GM19468 (cell line): ENCODE results near the gene LMCD1.
A peak's percentile ranks its signal among the peaks of the same experiment; 100 is the strongest.

Source experiments
- ATAC-seq: cut with Tn5 transposase; IDR thresholded peaks from one replicate; pipeline ENCODE4 v1.9.1; 2021; ENCODE audit warnings: mild to moderate bottlenecking, moderate library complexity, moderate number of reproducible peaks; ENCODE audit not compliant: unreplicated experiment; ENCODE audit errors: extremely low read depth

The LMCD1 gene

GRCh38 chr3:8503871-8504610, 2.4 kb downstream of the LMCD1 start:
- no peak for ATAC-seq

GRCh38 chr3:8504611-8504973, 3.0 kb downstream of the LMCD1 start:
- ATAC-seq, result no peak

GRCh38 chr3:8505621-8506020, 4.0 kb downstream of the LMCD1 start:
- ATAC-seq, result no peak

- no peak for ATAC-seq
Measured at GRCh38 chr3:8506571-8507061, 5.0 kb downstream of the LMCD1 start.

GRCh38 chr3:8507496-8507895, 5.9 kb downstream of the LMCD1 start:
- no peak for ATAC-seq

- ATAC-seq, result no peak
Measured at GRCh38 chr3:8509961-8510360, 8.3 kb downstream of the LMCD1 start.

- ATAC-seq, result no peak
Measured at GRCh38 chr3:8512234-8512633, 10.6 kb downstream of the LMCD1 start.

- ATAC-seq, result no peak
Measured at GRCh38 chr3:8516047-8516661, 14.5 kb downstream of the LMCD1 start.

- ATAC-seq, result no peak
Measured at GRCh38 chr3:8516783-8517182, 15.2 kb downstream of the LMCD1 start.

- no peak for ATAC-seq
Measured at GRCh38 chr3:8517487-8517886, 15.9 kb downstream of the LMCD1 start.

- no peak for ATAC-seq
Measured at GRCh38 chr3:8518138-8518537, 16.5 kb downstream of the LMCD1 start.

GRCh38 chr3:8519156-8519555, 17.5 kb downstream of the LMCD1 start:
- no peak for ATAC-seq

GRCh38 chr3:8519774-8520448, 18.3 kb downstream of the LMCD1 start:
- ATAC-seq, result no peak

GRCh38 chr3:8520816-8521403, 19.3 kb downstream of the LMCD1 start:
- no peak for ATAC-seq

GRCh38 chr3:8523041-8523440, 21.4 kb downstream of the LMCD1 start:
- ATAC-seq, result no peak

GRCh38 chr3:8524249-8524648, 22.6 kb downstream of the LMCD1 start:
- ATAC-seq, result peak; percentile 36

- ATAC-seq, result peak; percentile 34
Measured at GRCh38 chr3:8524656-8525399, 23.2 kb downstream of the LMCD1 start.

- no peak for ATAC-seq
Measured at GRCh38 chr3:8525893-8526292, 24.3 kb downstream of the LMCD1 start.

- no peak for ATAC-seq
Measured at GRCh38 chr3:8529181-8529637, 27.6 kb downstream of the LMCD1 start.
